OCI-LY7 (cell line): Measurements from ENCODE around the gene NFATC4. TPM values are rescaled to one million over a fixed set of nuclear protein-coding genes. Genes with fewer than 3 reads are reported as not detected.

ENCODE experiments used
- BruUV-seq: library from RNA; stranded (reverse); fragments of 400-500 nt; replicated peaks from 2 replicates; lab custom pipeline; 2021; lab: Mats Ljungman, UMichigan
- CTCF ChIA-PET: fragments of 300-600 bp; sonication (Branson Sonifier 250); formaldehyde crosslinking; loops from one replicate; lab custom pipeline; 2022; ENCODE audit warnings: antibody characterized with exemption; ENCODE audit not compliant: unreplicated experiment; lab: Charles Lee
- POLR2A ChIA-PET: fragments of 300-600 bp; sonication (Branson Sonifier 250); formaldehyde crosslinking; loops from one replicate; lab custom pipeline; 2022; ENCODE audit warnings: antibody characterized with exemption; lab: Charles Lee
- DNase-seq: peaks from one replicate; pipeline ENCODE4 v3.0.0-alpha.2; 2015; ENCODE audit warnings: low spot score
- H2AFZ ChIP-seq: fragments of 200-600 bp; sonication (generic), shearing (Covaris generic); 2 replicates; pipeline ENCODE4 v1.6.1; 2014; ENCODE audit warnings: mild to moderate bottlenecking, antibody characterized with exemption, low read length, moderate library complexity
- H3K27ac ChIP-seq: fragments of 200-600 bp; sonication (generic); 2 replicates; pipeline ENCODE4 v1.5.1; 2014; ENCODE audit warnings: mixed run types, low read depth, mild to moderate bottlenecking, moderate library complexity, low read length, inconsistent platforms; ENCODE audit not compliant: poor library complexity, severe bottlenecking
- H3K36me3 ChIP-seq: fragments of 200-600 bp; sonication (generic); 2 replicates; pipeline ENCODE4 v1.6.1; 2014; ENCODE audit warnings: mild to moderate bottlenecking, antibody characterized with exemption, low read length, moderate library complexity, mixed read lengths; ENCODE audit not compliant: insufficient read depth
- H3K4me1 ChIP-seq: fragments of 200-600 bp; sonication (generic); 2 replicates; pipeline ENCODE4 v1.5.1; 2014; ENCODE audit warnings: mild to moderate bottlenecking, low read length; ENCODE audit not compliant: insufficient read depth, poor library complexity, severe bottlenecking
- H3K4me2 ChIP-seq: fragments of 200-600 bp; sonication (generic); 2 replicates; pipeline ENCODE4 v1.6.1; 2014; ENCODE audit warnings: mild to moderate bottlenecking, low read length
- H3K4me3 ChIP-seq: fragments of 200-600 bp; sonication (generic); 2 replicates; pipeline ENCODE4 v1.5.1; 2014; ENCODE audit warnings: mild to moderate bottlenecking, low read depth, low read length; ENCODE audit not compliant: poor library complexity, severe bottlenecking
- H3K79me2 ChIP-seq: fragments of 200-600 bp; sonication (generic); 2 replicates; pipeline ENCODE4 v1.6.1; 2016; ENCODE audit warnings: low read depth, mild to moderate bottlenecking, low read length, moderate library complexity, mixed read lengths; ENCODE audit not compliant: insufficient read depth
- H3K9me2 ChIP-seq: fragments of 200-600 bp; sonication (generic); 2 replicates; pipeline ENCODE4 v1.6.1; 2016; ENCODE audit warnings: mild to moderate bottlenecking, low read length, mixed read lengths; ENCODE audit not compliant: insufficient read depth
- H3K9me3 ChIP-seq: fragments of 200-600 bp; sonication (generic); 2 replicates; pipeline ENCODE4 v1.6.1; 2014; ENCODE audit warnings: mild to moderate bottlenecking, mixed run types, low read length, mixed read lengths
- H4K20me1 ChIP-seq: fragments of 200-600 bp; sonication (generic); 2 replicates; pipeline ENCODE4 v1.6.1; 2014; ENCODE audit warnings: mild to moderate bottlenecking, antibody characterized with exemption, low read length, moderate library complexity, mixed read lengths; ENCODE audit not compliant: insufficient read depth
- EZH2phosphoT487 ChIP-seq: fragments of 200-600 bp; sonication (generic); IDR thresholded peaks from 2 replicates; pipeline ENCODE4 v1.6.1; 2018; ENCODE audit warnings: low read depth, borderline replicate concordance, mild to moderate bottlenecking, mixed run types, antibody characterized with exemption, low read length, moderate library complexity, mixed read lengths
- intact Hi-C: fragments of 100-400 bp; cut with micrococcal nuclease; formaldehyde crosslinking; loops from one replicate; pipeline ENCODE4 v1.10.0; 2022; ENCODE audit not compliant: unreplicated experiment
- total RNA-seq, 2 experiments: library from RNA; depleted of rRNA in 1 of 2; stranded (reverse); fragments of >200 nt in 1 of 2; shearing (Covaris generic) in 1 of 2; gene quantifications; 2 replicates each; pipeline ENCODE4 v1.2.3, GENCODE V29; 2014 to 2022
- TF ChIP-seq, protein P1 (sequence below): fragments of 200-600 bp; sonication (generic); conservative IDR thresholded peaks from 2 replicates; pipeline ENCODE4 v1.5.1; 2014; ENCODE audit warnings: mild to moderate bottlenecking, antibody characterized with exemption, low read length, moderate library complexity, mixed read lengths

The NFATC4 gene
- total RNA-seq, 2 experiments from 2014 or later = 72.2 to 96.6 TPM

DNA sequence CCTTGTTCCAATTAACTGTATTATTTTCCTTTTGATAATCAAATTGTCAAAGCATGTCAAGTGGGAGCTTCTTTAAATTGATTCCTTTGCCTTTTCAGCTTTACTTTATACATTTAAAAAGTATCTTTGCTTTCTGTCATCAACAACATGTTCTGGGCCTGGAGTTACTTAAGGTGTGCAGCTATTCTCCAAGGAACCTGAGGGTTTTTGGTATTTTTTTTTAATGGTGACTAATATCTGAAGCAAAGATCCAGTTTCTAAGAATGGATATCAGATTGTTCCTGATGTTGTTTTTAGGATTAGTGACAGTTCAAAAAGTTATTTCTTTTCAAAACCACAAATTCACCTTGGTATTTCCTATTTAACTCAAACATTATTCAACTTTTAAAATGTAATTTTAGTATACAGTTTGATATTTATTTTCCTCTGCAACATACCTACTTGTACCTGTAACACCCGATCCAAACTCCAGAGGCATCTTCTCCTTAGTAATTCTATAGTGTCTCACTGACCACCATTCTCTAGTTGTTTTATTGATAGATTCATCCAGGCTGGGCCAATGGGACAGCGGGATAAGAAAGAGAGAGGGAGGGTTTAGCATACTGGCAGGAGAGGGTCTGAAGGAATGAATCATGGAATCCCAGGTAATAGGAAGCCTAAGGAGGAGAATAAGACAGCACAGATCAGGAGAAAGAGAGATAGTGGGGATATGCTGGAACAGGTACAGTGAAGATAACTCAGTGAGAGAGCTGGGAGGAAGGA is 58.3 kb downstream of the NFATC4 start:
- no TSS peak for BruUV-seq
- no peaks in the 10 kb centered on the region for H3K36me3 ChIP-seq
- no peaks in the 10 kb centered on the region for H3K9me3 ChIP-seq
- ChIA-PET POLR2A (interaction anchor here (1.5 to 2.6 kb wide), 2 partner anchors 13 to 55 kb away, joined by 4 to 12 read pairs; no protein-coding TSS in a partner anchor), CTCF (no interaction called here)
- H3K4me2 ChIP-seq = no peak overlapping the region
- peaks cover 5% of the 10 kb centered on the region; the same call in 1 of the 2 replicates for H3K79me2 ChIP-seq
- H3K4me1 ChIP-seq = peaks cover 19% of the 10 kb centered on the region
- no peaks in the 10 kb centered on the region for H3K9me2 ChIP-seq
- no peaks in the 10 kb centered on the region for H4K20me1 ChIP-seq
- H2AFZ ChIP-seq = no peak overlapping the region
- intact Hi-C loops = no loop called here
- TF ChIP-seq EZH2phosphoT487 = no peak
- TF ChIP-seq, protein P1, sequence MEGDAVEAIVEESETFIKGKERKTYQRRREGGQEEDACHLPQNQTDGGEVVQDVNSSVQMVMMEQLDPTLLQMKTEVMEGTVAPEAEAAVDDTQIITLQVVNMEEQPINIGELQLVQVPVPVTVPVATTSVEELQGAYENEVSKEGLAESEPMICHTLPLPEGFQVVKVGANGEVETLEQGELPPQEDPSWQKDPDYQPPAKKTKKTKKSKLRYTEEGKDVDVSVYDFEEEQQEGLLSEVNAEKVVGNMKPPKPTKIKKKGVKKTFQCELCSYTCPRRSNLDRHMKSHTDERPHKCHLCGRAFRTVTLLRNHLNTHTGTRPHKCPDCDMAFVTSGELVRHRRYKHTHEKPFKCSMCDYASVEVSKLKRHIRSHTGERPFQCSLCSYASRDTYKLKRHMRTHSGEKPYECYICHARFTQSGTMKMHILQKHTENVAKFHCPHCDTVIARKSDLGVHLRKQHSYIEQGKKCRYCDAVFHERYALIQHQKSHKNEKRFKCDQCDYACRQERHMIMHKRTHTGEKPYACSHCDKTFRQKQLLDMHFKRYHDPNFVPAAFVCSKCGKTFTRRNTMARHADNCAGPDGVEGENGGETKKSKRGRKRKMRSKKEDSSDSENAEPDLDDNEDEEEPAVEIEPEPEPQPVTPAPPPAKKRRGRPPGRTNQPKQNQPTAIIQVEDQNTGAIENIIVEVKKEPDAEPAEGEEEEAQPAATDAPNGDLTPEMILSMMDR = no peak
- H3K4me3 ChIP-seq = no peak overlapping the region
- no peak overlapping the region for H3K27ac ChIP-seq
- DNase-seq = no peak

GRCh38 chr14:24426912-24427536 is 59.0 kb downstream of the NFATC4 start:
- H2AFZ ChIP-seq = no peak overlapping the region
- peaks cover 26% of the 10 kb centered on the region for H3K4me1 ChIP-seq
- peak; percentile 27 for DNase-seq
- ChIA-PET POLR2A (no interaction called here), CTCF (no interaction called here)
- no peaks in the 10 kb centered on the region for H3K9me2 ChIP-seq
- H3K9me3 ChIP-seq = no peaks in the 10 kb centered on the region
- no peaks in the 10 kb centered on the region for H4K20me1 ChIP-seq
- BruUV-seq = no TSS peak
- H3K36me3 ChIP-seq = no peaks in the 10 kb centered on the region
- intact Hi-C loops = no loop called here
- H3K4me2 ChIP-seq = no peak overlapping the region
- no peak overlapping the region for H3K4me3 ChIP-seq
- no peak overlapping the region for H3K27ac ChIP-seq
- TF ChIP-seq EZH2phosphoT487 = no peak
- TF ChIP-seq, protein P1 = no peak
- H3K79me2 ChIP-seq = peaks cover 5% of the 10 kb centered on the region; the same call in 1 of the 2 replicates
